ENCODE measurements around the gene VCX. TPM values are rescaled to one million over a fixed set of nuclear protein-coding genes. Genes with fewer than 3 reads are reported as not detected.

VCX gene
- total and polyA plus RNA-seq, 4 donors, result 0.44 TPM; not detected in 3

DNA sequence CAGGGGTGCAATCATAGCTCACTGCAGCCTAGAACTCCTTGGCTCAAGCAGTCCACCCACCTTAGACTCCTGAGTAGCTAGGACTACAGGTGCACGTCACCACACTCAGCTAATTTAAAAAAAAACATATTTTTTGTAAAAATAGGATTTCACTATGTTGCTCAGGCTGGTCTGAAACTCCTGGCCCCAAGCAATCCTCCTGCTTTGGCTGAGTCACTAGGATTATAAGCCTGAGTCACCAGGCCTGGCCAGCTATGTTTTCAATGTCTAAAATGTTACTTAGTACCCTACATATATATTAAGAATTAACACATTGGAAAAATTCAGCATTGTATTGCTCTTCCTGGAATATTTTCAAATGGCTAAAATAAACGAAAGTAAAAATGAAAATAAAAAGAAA lies 46.7 kb downstream of the VCX start:
- no peak for DNase-seq (ENCODE audit: low read depth in 4 of 6, low spot score in 6 of 6)
- H3K4me3 ChIP-seq (ENCODE audit: low read depth, low read length), result no peak overlapping the region
- H3K4me1 ChIP-seq (ENCODE audit: control insufficient read depth, insufficient read depth, low read length), result no peaks in the 10 kb centered on the region
- H3K9me3 ChIP-seq (ENCODE audit: control insufficient read depth, insufficient read depth, low read length), result no peaks in the 10 kb centered on the region
- H3K27me3 ChIP-seq (ENCODE audit: control insufficient read depth, insufficient read depth, low read length), result no peaks in the 10 kb centered on the region
- WGBS (ENCODE audit: insufficient coverage), result no CpG with 5 or more reads among the region's 2 CpGs
- no peaks in the 10 kb centered on the region for H3K36me3 ChIP-seq (ENCODE audit: control insufficient read depth, insufficient read depth, low read length)
- no peak overlapping the region for H3K27ac ChIP-seq (ENCODE audit: low read depth, low read length)

- Histone ChIP-seq H3K9me3 (ENCODE audit: control insufficient read depth, insufficient read depth, low read length) (no peaks in the 10 kb centered on the region), H3K4me1 (ENCODE audit: control insufficient read depth, insufficient read depth, low read length) (no peaks in the 10 kb centered on the region), H3K4me3 (ENCODE audit: low read depth, low read length) (no peak overlapping the region), H3K27me3 (ENCODE audit: control insufficient read depth, insufficient read depth, low read length) (no peaks in the 10 kb centered on the region), H3K36me3 (ENCODE audit: control insufficient read depth, insufficient read depth, low read length) (no peaks in the 10 kb centered on the region), H3K27ac (ENCODE audit: low read depth, low read length) (no peak overlapping the region)
- no peak for DNase-seq (ENCODE audit: low read depth in 4 of 6, low spot score in 6 of 6)
- WGBS (ENCODE audit: insufficient coverage), result 87% methylated on average over 9 of the region's 9 CpGs
Measured at GRCh38 chrX:7891928-7892327, 49.0 kb downstream of the VCX start.

Other genes with a start within 250 kb of the VCX start
- gene PNPLA4, start 84.2 kb downstream of the VCX start, total RNA-seq, result 10 to 100 TPM; 19.7 to 22.6 TPM
- 10 to 100 TPM; 15.8 to 18.7 TPM for gene PNPLA4, start 84.2 kb downstream of the VCX start, polyA plus RNA-seq (ENCODE audit: insufficient read length in 2 of 2)